ENCODE results near the gene RNF13. TPM values are rescaled to one million over a fixed set of nuclear protein-coding genes. Genes with fewer than 3 reads are reported as not detected.
"Not testable (repeated sequence)": the region's sequence is repeated elsewhere in the genome, so short reads cannot be mapped to it uniquely, and the experiment has no call there.

The RNF13 gene
- total RNA-seq, 1 donor from 2014 or later = 69.8 TPM

DNA sequence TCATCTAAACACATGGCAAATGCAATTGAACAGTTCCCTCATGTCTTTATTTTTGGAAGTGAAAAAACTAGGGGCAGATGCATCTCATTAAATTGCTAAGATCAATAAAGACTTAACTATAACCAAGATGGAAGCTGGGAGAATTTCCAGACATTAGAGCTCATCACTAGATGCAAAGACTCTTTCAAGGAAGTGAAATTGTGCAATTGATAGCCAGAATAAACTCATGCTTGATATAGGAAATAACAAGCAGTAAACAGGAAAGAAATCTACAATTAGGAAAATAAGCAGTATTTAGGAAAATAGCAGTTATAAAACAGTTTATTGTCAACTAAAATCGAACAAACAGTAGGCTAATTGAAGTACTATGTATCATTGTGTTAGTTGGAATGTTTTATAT lies 11.8 kb upstream of the RNF13 start:
- no peak for DNase-seq

- no peak for DNase-seq
These were observed 11.4 kb upstream of the RNF13 start for GRCh38 chr3:149801639-149802038.

GRCh38 chr3:149806171-149806778 lies 6.7 kb upstream of the RNF13 start:
- DNase-seq = no peak

GRCh38 chr3:149808209-149808829 lies 4.7 kb upstream of the RNF13 start:
- DNase-seq = peak; percentile 80

GRCh38 chr3:149809699-149810098 lies 3.3 kb upstream of the RNF13 start:
- DNase-seq = no peak

GRCh38 chr3:149810846-149811245 lies 2.2 kb upstream of the RNF13 start:
- DNase-seq = no peak

GRCh38 chr3:149812165-149812605 lies 830 bp upstream of the RNF13 start:
- DNase-seq = no peak

DNA sequence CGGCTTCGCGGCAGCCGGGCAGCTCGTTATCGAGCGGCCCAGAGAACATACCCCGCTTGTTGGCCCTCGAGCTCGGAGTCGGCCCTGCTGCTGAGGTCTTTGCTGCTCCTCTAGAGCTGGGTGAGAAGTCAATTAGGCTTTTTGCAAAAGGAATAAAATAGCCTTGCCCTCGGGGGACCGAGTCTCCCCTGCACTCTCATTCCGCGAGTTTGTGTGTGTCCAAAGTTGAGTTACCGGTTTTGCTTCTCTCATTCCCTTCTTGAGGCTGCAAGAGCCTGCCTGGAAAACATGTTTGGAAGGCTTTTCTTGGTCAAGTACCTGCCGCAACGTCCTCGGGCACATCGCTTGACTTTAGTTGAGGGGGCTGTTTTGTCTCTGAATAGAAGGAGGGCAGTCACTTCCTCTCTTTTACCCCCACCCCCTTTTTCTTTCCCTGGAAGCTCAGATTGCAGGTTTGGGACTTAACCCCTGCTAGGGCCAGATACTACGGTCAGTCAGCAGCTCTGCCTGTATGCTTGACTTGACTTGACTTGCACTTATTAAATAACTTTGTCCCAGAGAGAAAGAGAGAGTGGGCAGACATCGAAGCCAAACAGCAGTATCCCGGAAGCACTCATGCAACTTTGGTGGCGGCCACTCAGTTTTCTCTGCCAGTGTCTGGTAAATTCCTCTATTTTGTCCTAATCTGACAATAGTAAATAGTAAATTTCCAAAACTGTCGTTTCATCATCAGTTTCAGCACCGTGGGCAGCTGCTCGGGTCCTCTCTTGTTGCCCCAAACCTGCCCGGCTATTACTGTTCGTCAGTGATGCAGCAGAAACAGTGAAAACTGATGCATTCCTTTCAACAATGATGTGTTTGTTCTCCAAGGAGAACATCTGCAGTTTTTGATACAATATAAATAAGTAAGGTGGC lies 609 bp downstream of the RNF13 start:
- DNase-seq = peak; percentile 43

DNA sequence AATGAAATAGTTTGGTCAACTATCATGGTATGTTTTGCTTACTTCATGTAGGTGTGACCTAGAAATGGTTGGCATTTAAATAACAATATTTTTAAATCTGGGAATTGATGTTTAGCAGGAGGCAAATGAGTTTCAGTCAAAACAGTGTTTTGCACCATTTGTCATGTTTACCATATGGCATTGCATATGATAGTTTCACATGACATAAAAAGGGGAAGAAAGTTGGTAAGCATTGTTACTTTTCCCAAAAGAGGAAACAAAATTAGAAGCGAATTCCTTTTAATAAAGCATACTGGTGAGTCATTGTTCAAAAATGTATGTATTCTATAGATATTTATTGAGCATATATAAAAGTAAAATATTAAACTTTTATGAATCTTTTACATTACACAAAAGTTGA lies 2.3 kb downstream of the RNF13 start:
- DNase-seq = no peak

DNA sequence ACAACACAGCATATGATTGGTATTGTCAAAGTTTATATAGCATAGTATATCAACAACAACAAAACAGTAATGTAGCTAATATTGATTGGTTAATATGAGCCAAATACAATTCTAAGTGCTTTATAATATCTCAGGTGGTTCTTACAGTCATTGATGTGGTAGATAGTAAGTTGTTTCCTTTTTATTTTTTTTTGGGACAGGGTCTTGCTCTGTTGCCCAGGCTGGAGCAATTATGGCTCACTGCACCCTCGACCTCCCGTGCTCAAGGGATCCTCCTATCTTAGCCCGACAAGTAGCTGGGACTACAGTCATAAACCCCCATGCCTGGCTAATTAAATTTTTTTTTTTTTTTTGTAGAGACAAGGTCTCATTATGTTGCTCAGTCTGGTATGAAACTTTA lies 2.7 kb downstream of the RNF13 start:
- no peak for DNase-seq

GRCh38 chr3:149816311-149816710 lies 3.3 kb downstream of the RNF13 start:
- DNase-seq = no peak

DNA sequence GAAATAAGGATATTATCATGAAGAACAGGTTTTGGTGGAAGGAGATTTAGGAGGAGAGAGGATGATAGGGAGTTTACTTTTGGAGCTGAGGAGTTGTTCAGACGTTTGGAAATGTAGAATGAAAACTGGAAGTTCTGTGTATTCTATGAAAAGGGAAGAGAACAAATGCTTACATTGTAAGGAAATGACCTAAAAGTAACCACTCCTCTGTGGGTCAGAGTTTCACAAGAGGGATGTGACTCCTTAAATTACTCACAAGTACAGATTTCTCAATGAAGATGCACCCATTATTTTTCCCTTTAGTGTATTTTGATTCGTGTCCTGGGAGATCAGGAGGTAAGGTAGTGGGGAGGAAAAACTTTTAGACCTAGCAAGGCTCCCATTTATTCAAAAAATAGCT lies 4.0 kb downstream of the RNF13 start:
- DNase-seq = no peak

- DNase-seq = no peak
These were observed 6.4 kb downstream of the RNF13 start for GRCh38 chr3:149819432-149819831.

DNA sequence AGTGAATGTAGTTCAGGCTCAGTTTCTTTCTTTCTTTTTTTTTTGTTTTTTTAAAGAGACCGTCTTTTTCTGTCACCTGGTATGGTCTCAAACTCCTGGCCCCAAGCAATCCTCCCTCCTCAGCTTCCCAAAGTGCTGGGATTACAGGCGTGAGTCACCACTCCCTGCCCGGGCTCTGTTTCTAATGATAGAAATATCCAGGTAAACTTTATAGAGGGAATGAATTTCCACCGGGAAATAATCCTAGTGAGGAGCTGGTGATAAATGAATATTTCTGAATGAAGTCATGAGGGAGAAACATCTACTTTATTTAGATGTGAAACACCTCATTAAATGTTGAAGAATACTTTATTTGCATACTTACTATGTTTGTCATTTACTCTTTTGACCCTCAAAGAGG lies 7.2 kb downstream of the RNF13 start:
- no peak for DNase-seq

DNA sequence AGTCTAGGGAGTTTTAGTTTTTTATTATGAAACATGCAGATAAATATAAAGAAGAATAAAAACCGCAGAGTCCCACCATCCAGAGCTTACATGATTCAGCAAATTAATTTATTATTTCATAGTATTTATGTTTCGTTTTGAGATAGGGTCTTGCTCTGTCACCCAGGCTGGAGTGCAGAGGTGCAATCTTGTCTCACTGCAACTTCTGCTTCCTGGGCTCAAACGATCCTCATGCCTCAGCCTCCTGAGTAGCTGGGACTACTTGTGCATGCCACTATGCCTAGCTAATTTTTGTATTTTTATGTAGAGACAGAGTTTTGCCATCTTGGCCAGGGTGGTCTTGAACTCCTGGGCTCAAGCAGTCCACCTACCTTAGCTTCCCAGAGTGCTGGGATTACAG lies 13.6 kb downstream of the RNF13 start:
- DNase-seq = no peak

DNA sequence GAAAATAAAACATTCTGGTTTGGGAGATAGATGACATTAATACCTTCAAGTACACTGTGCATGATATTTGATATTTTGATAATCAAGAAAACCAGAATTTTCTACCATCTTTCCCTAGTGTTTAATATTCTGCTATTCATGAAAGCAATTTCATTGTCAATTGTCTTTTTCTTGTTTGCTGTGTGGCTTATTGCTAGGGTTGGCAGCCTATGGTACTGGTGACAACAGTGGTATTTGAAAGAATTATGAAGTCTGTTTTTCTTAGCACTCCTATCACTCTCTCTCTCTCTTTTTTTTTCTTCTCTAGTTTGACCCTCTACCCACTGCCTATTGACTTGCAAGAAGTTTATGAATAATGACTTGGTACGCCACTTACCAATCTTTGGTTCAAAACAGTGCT lies 15.4 kb downstream of the RNF13 start:
- no peak for DNase-seq

DNA sequence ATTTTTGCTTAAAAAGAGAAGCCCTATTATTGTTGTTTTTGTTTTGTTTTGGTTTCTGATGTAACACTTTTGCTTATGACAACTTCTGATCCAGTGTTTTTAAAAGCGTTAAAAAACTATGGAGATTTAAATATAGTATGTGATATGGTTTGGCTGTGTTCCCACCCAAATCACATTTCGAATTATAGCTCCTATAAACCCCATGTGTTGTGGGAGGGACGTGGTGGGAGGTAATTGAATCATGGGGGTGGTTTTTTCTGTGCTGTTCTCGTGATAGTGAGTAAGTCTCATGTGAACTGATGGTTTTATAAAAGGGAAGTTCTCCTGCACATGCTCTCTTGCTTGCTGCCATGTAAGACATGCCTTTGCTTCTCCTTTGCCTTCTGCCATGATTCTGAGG lies 16.6 kb downstream of the RNF13 start:
- not testable (repeated sequence) for DNase-seq

DNA sequence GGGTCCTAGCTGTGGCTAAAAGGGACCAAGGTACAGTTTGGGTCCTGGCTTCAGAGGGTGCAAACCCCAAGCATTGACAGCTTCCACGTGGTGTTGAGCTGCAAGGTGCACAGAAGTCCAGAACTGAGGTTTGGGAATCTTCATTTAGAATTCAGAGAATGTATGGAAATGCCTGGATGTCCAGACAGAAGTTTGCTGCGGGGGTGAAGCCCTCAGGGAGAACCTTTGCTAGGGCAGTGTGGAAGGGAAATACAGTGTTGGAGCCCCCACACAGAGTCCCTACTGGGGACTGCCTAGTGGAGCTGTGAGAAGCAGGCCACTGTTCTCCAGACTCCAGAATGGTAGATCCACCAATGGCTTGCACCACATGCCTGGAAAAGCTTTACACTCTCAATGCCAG lies 17.9 kb downstream of the RNF13 start:
- DNase-seq = no peak

- no peak for DNase-seq
These were observed 18.3 kb downstream of the RNF13 start for GRCh38 chr3:149831321-149831720.

DNA sequence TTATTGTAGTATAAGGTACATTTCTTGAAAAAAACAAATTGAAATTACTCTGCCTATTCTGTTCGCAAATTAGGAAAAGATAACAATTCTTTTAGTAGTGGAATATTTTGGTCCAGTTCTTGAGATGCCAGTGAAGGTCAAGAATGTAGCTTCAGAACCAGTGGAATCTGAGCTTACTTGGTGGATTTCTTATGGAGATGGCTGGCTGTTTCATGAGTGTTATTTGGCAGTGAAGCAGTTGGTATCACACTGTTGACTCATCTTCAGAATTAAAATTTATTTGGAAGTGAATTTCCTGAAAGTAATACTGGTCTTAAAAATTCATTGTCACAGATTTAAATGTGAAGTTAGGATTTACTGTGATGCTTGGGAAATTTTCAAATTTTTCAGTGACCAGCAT lies 19.1 kb downstream of the RNF13 start:
- no peak for DNase-seq

GRCh38 chr3:149833241-149833640 lies 20.2 kb downstream of the RNF13 start:
- no peak for DNase-seq

- not testable (repeated sequence) for DNase-seq
These were observed 25.5 kb downstream of the RNF13 start for GRCh38 chr3:149838491-149838890.

GRCh38 chr3:149839469-149839868 lies 26.5 kb downstream of the RNF13 start:
- DNase-seq = not testable (repeated sequence)
